SK-N-SH (cell line): ENCODE data around the gene MGRN1. TPM values are rescaled to one million over a fixed set of nuclear protein-coding genes. Genes with fewer than 3 reads are reported as not detected.

Source experiments
- CTCF ChIA-PET: fragments of 300-600, 350-600 bp; formaldehyde crosslinking; extraction: SDS; loops from one replicate; lab custom pipeline; 2021; lab: Yijun Ruan, JAX
- POLR2A ChIA-PET: fragments of 350-600 bp; sonication (Branson Sonifier 250); formaldehyde crosslinking; extraction: SDS; loops from one replicate; lab custom pipeline; 2020; ENCODE audit warnings: antibody characterized with exemption, inconsistent platforms; lab: Yijun Ruan, JAX
- DNase-seq: peaks from one replicate; pipeline ENCODE4 v3.0.0; 2012
- H2AFZ ChIP-seq: fragments of 200-600 bp; sonication (generic); 2 replicates; pipeline ENCODE4 v1.8.1; 2016; ENCODE audit warnings: antibody characterized with exemption, mild to moderate bottlenecking, low read depth
- H3F3A ChIP-seq: fragments of 200-600 bp; sonication (generic); replicated peaks from 2 replicates; pipeline ENCODE3; 2016; ENCODE audit warnings: antibody characterized with exemption, mild to moderate bottlenecking; ENCODE audit not compliant: insufficient read depth
- H3K27ac ChIP-seq, 2 experiments: fragments of 200-500 bp in 1 of 2; fragments of 200-600 bp in 1 of 2; sonication (Bioruptor generic) in 1 of 2; sonication (generic), shearing (Covaris generic) in 1 of 2; 2 replicates each; pipeline versions ENCODE4 v1.5.1 to v1.6.1; 2014 to 2016; ENCODE audit warnings: low read depth in 2 of 2, inconsistent platforms in 1 of 2, low read length in 1 of 2, mild to moderate bottlenecking in 1 of 2, mixed read lengths in 1 of 2
- H3K27me3 ChIP-seq: fragments of 200-600 bp; sonication (generic), shearing (Covaris generic); 2 replicates; pipeline ENCODE4 v1.6.1; 2016; ENCODE audit warnings: mixed run types; ENCODE audit not compliant: insufficient read depth
- H3K36me3 ChIP-seq, 2 experiments: fragments of 200-500 bp in 1 of 2; fragments of 200-600 bp in 1 of 2; sonication (Bioruptor generic) in 1 of 2; sonication (generic) in 1 of 2; replicated peaks in 1 of 2; 2 replicates each; pipeline versions ENCODE3 to v1.5.1; 2014 to 2016; ENCODE audit warnings: low read length in 1 of 2, mild to moderate bottlenecking in 1 of 2; ENCODE audit not compliant: insufficient read depth in 2 of 2, control insufficient read depth in 1 of 2
- H3K4me1 ChIP-seq, 2 experiments: fragments of 200-500 bp in 1 of 2; fragments of 200-600 bp in 1 of 2; sonication (Bioruptor generic) in 1 of 2; sonication (generic), shearing (Covaris generic) in 1 of 2; 2 replicates each; pipeline versions ENCODE4 v1.5.1 to v1.6.1; 2014 to 2016; ENCODE audit warnings: low read depth in 1 of 2, low read length in 1 of 2, mixed run types in 1 of 2; ENCODE audit not compliant: insufficient read depth in 2 of 2, control insufficient read depth in 1 of 2
- H3K4me2 ChIP-seq: fragments of 200-600 bp; sonication (generic), shearing (Covaris generic); 2 replicates; pipeline ENCODE4 v1.6.1; 2017; ENCODE audit warnings: mixed run types
- H3K4me3 ChIP-seq, 2 experiments: fragments of 200-500 bp in 1 of 2; fragments of 200-600 bp in 1 of 2; sonication (Bioruptor generic) in 1 of 2; sonication (generic), shearing (Covaris generic) in 1 of 2; 2 replicates each; pipeline versions ENCODE4 v1.5.1 to v1.8.1; 2014 to 2016; ENCODE audit warnings: low read depth in 2 of 2, inconsistent platforms in 1 of 2, low read length in 1 of 2, mild to moderate bottlenecking in 1 of 2, mixed read lengths in 1 of 2, moderate library complexity in 1 of 2
- H3K79me2 ChIP-seq: fragments of 200-600 bp; sonication (generic); 2 replicates; pipeline ENCODE4 v1.8.1; 2017; ENCODE audit warnings: mild to moderate bottlenecking; ENCODE audit not compliant: insufficient read depth
- H3K9ac ChIP-seq: fragments of 200-600 bp; sonication (generic); 2 replicates; pipeline ENCODE4 v1.6.1; 2017; ENCODE audit warnings: mixed run types
- H3K9me2 ChIP-seq: fragments of 200-600 bp; sonication (generic); 2 replicates; pipeline ENCODE4 v1.6.1; 2017; ENCODE audit warnings: mixed run types
- H3K9me3 ChIP-seq: fragments of 200-600 bp; sonication (generic); 2 replicates; pipeline ENCODE4 v1.6.1; 2017; ENCODE audit warnings: mixed run types, mild to moderate bottlenecking, moderate library complexity
- H4K20me1 ChIP-seq: fragments of 200-600 bp; sonication (generic); 2 replicates; pipeline ENCODE4 v1.6.1; 2017; ENCODE audit warnings: mild to moderate bottlenecking, mixed run types; ENCODE audit not compliant: insufficient read depth
- ELF1 ChIP-seq: IDR thresholded peaks from 2 replicates; pipeline ENCODE4 v1.4.0; 2012
- EP300 ChIP-seq, 2 experiments: IDR thresholded peaks; 2 replicates each; pipeline versions ENCODE4 v1.4.0 to v1.6.1; 2012; ENCODE audit warnings: borderline replicate concordance in 1 of 2, low read depth in 1 of 2, low read length in 1 of 2
- EZH2phosphoT487 ChIP-seq: fragments of 200-600 bp; sonication (generic); IDR thresholded peaks from 2 replicates; pipeline ENCODE4 v1.6.1; 2017; ENCODE audit warnings: low read depth, mixed run types, mild to moderate bottlenecking, antibody characterized with exemption, moderate library complexity, borderline replicate concordance
- FOXM1 ChIP-seq: IDR thresholded peaks from 2 replicates; pipeline ENCODE4 v1.4.0; 2012; ENCODE audit warnings: low read depth, mild to moderate bottlenecking
- GATA2 ChIP-seq: sonication (generic); formaldehyde crosslinking; IDR thresholded peaks from 2 replicates; pipeline ENCODE4 v1.5.0; 2020; ENCODE audit warnings: mild to moderate bottlenecking, missing genetic modification reagents
- IRF3 ChIP-seq: fragments of 150-350 bp; IDR thresholded peaks from 2 replicates; pipeline ENCODE4 v1.6.1; 2016; ENCODE audit warnings: mild to moderate bottlenecking, low read depth, low read length
- JUND ChIP-seq: IDR thresholded peaks from 2 replicates; pipeline ENCODE4 v1.4.0; 2012
- MXI1 ChIP-seq: IDR thresholded peaks from 2 replicates; pipeline ENCODE4 v1.6.1; 2012; ENCODE audit warnings: mild to moderate bottlenecking, low read depth, low read length, improper control_type of control experiment
- NRF1 ChIP-seq: IDR thresholded peaks from 2 replicates; pipeline ENCODE4 v1.6.1; 2012; ENCODE audit warnings: low read depth, mild to moderate bottlenecking, low read length
- POLR2AphosphoS5 ChIP-seq: IDR thresholded peaks from 2 replicates; pipeline ENCODE4 v1.6.1; 2012; ENCODE audit warnings: low read depth, low read length
- RAD21 ChIP-seq: IDR thresholded peaks from 2 replicates; pipeline ENCODE4 v1.6.1; 2012; ENCODE audit warnings: mild to moderate bottlenecking, low read length
- RFX5 ChIP-seq: IDR thresholded peaks from 2 replicates; pipeline ENCODE4 v1.6.1; 2012; ENCODE audit warnings: mild to moderate bottlenecking, improper control_type of control experiment, low read length
- USF1 ChIP-seq: IDR thresholded peaks from 2 replicates; pipeline ENCODE4 v1.4.0; 2012; ENCODE audit warnings: low read depth, borderline replicate concordance
- YY1 ChIP-seq: IDR thresholded peaks from 2 replicates; pipeline ENCODE4 v1.4.0; 2012; ENCODE audit warnings: low read depth, mild to moderate bottlenecking
- WGBS: methylation state at CpG from one replicate; pipeline ENCODE4 v1.1.6; 2017; ENCODE audit warnings: low lambda C conversion rate; 5-methylcytosine and 5-hydroxymethylcytosine counted together
- polyA plus RNA-seq, 3 experiments: library from polyadenylated mRNA; depleted of rRNA; stranded (reverse); fragments of >200 nt; gene quantifications; 2 replicates each; pipeline ENCODE4 v1.2.3, GENCODE V29; 2012
- TF ChIP-seq, protein P1 (sequence below): fragments of 150-350 bp; IDR thresholded peaks from 2 replicates; pipeline ENCODE4 v1.6.1; 2017; ENCODE audit warnings: antibody characterized with exemption, low read length, low read depth, borderline replicate concordance
- TF ChIP-seq, protein P2 (sequence below): IDR thresholded peaks from 2 replicates; pipeline ENCODE4; 2012

Gene MGRN1
- polyA plus RNA-seq, 1 of the 3 experiments (the other 2 are of a cell fraction), result 13.3 TPM

- H3K36me3 ChIP-seq, result peaks cover 12 to 41% of the 10 kb centered on the region in 2 experiments
- WGBS, result no CpG with 5 or more reads among the region's 25 CpGs
Measured at GRCh38 chr16:4652561-4652960, 27.9 kb downstream of the MGRN1 start.

GRCh38 chr16:4654011-4654963 is 29.7 kb downstream of the MGRN1 start:
- Histone ChIP-seq H3K36me3 (peaks cover 9 to 44% of the 10 kb centered on the region in 2 experiments), H3F3A (no peaks in the 10 kb centered on the region), H4K20me1 (peaks cover 13% of the 10 kb centered on the region; the same call in 1 of the 2 replicates), H3K9ac (no peak overlapping the region), H3K4me2 (no peak overlapping the region), H3K9me3 (no peaks in the 10 kb centered on the region), H3K9me2 (no peaks in the 10 kb centered on the region), H3K27me3 (no peaks in the 10 kb centered on the region), H3K4me3 (no peak overlapping the region), H3K4me1 (no peaks in the 10 kb centered on the region), H2AFZ (no peak overlapping the region), H3K79me2 (peaks cover 16% of the 10 kb centered on the region), H3K27ac (no peak overlapping the region)
- WGBS, result 90% methylated on average over 16 of the region's 16 CpGs
- ChIA-PET CTCF (no interaction called here), POLR2A (no interaction called here)
- no peak for DNase-seq
- TF ChIP-seq RFX5 (no peak), IRF3 (no peak), EP300 (IDR thresholded peaks at IDR 0.05; ENCODE audit: borderline replicate concordance in 1 of 2, low read depth in 1 of 2, low read length in 1 of 2) (no peak), POLR2AphosphoS5 (no peak), FOXM1 (no peak), ELF1 (no peak), MXI1 (no peak), EZH2phosphoT487 (no peak), RAD21 (no peak), USF1 (no peak), GATA2 (CRISPR knock-in tag) (no peak)
- TF ChIP-seq, protein P1, sequence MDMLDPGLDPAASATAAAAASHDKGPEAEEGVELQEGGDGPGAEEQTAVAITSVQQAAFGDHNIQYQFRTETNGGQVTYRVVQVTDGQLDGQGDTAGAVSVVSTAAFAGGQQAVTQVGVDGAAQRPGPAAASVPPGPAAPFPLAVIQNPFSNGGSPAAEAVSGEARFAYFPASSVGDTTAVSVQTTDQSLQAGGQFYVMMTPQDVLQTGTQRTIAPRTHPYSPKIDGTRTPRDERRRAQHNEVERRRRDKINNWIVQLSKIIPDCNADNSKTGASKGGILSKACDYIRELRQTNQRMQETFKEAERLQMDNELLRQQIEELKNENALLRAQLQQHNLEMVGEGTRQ, result no peak

More at GRCh38 chr16:4652561-4652960, 27.9 kb downstream of the MGRN1 start:
- no peaks in the 10 kb centered on the region for H3K9me2 ChIP-seq
- H3K4me3 ChIP-seq, result no peak overlapping the region
- CTCF ChIA-PET, result interaction anchor here (1.6 kb wide), 1 partner anchor 18 kb away, joined by 7 read pairs; no protein-coding TSS in a partner anchor
- peaks cover 22% of the 10 kb centered on the region for H3K79me2 ChIP-seq
- no peaks in the 10 kb centered on the region for H3K9me3 ChIP-seq
- H3K27me3 ChIP-seq, result no peaks in the 10 kb centered on the region
- H3K27ac ChIP-seq, result no peak overlapping the region
- H3K9ac ChIP-seq, result no peak overlapping the region
- TF ChIP-seq NRF1, result no peak
- TF ChIP-seq, protein P2, sequence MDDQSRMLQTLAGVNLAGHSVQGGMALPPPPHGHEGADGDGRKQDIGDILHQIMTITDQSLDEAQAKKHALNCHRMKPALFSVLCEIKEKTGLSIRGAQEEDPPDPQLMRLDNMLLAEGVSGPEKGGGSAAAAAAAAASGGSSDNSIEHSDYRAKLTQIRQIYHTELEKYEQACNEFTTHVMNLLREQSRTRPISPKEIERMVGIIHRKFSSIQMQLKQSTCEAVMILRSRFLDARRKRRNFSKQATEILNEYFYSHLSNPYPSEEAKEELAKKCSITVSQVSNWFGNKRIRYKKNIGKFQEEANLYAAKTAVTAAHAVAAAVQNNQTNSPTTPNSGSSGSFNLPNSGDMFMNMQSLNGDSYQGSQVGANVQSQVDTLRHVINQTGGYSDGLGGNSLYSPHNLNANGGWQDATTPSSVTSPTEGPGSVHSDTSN, result no peak
- TF ChIP-seq JUND, result no peak
- TF ChIP-seq POLR2AphosphoS5, result no peak
- no peak for TF ChIP-seq RAD21
- TF ChIP-seq, protein P1, result no peak
- TF ChIP-seq MXI1, result no peak
- TF ChIP-seq YY1, result no peak
- TF ChIP-seq USF1, result no peak
- TF ChIP-seq EZH2phosphoT487, result no peak
- TF ChIP-seq, all 33 proteins: peak for 0
- Histone ChIP-seq H3K4me1 (no peaks in the 10 kb centered on the region), H3F3A (no peaks in the 10 kb centered on the region), H4K20me1 (peaks cover 21% of the 10 kb centered on the region), H3K4me2 (no peak overlapping the region), H2AFZ (no peak overlapping the region)
- DNase-seq, result no peak
- POLR2A ChIA-PET, result no interaction called here
